ENCODE data around the gene NFKBIE.

DNA sequence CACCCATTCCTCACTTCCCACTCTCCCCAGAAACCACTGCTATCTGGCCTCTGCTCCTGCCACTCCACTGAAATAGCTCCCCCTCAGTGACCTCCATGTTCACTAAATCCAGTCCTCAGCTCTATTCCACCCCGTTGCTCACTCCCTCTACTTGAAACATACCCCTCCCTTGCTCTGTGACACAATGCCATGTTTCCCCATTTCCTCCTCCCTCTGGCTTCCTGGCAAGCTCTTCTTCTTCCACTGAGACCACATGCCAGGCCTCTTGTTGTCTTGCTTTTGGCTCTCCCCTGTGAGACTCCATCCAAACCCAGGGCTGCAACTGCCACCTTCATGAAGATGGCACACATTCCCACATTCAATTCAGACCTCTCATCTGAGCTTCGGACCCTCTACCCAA, 18.8 kb upstream of the NFKBIE start:
- TF ChIP-seq, protein P1, sequence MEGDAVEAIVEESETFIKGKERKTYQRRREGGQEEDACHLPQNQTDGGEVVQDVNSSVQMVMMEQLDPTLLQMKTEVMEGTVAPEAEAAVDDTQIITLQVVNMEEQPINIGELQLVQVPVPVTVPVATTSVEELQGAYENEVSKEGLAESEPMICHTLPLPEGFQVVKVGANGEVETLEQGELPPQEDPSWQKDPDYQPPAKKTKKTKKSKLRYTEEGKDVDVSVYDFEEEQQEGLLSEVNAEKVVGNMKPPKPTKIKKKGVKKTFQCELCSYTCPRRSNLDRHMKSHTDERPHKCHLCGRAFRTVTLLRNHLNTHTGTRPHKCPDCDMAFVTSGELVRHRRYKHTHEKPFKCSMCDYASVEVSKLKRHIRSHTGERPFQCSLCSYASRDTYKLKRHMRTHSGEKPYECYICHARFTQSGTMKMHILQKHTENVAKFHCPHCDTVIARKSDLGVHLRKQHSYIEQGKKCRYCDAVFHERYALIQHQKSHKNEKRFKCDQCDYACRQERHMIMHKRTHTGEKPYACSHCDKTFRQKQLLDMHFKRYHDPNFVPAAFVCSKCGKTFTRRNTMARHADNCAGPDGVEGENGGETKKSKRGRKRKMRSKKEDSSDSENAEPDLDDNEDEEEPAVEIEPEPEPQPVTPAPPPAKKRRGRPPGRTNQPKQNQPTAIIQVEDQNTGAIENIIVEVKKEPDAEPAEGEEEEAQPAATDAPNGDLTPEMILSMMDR (IDR thresholded peaks at IDR 0.05), result no peak
- TF ChIP-seq EZH2 (IDR thresholded peaks at IDR 0.05; ENCODE audit: borderline replicate concordance, insufficient read depth, low read depth, low read length, poor library complexity, severe bottlenecking), result no peak
